ENCODE data around the gene ZFAND2A.
"Not testable (repeated sequence)": the region's sequence is repeated elsewhere in the genome, so short reads cannot be mapped to it uniquely, and the experiment has no call there.

The ZFAND2A gene

DNA sequence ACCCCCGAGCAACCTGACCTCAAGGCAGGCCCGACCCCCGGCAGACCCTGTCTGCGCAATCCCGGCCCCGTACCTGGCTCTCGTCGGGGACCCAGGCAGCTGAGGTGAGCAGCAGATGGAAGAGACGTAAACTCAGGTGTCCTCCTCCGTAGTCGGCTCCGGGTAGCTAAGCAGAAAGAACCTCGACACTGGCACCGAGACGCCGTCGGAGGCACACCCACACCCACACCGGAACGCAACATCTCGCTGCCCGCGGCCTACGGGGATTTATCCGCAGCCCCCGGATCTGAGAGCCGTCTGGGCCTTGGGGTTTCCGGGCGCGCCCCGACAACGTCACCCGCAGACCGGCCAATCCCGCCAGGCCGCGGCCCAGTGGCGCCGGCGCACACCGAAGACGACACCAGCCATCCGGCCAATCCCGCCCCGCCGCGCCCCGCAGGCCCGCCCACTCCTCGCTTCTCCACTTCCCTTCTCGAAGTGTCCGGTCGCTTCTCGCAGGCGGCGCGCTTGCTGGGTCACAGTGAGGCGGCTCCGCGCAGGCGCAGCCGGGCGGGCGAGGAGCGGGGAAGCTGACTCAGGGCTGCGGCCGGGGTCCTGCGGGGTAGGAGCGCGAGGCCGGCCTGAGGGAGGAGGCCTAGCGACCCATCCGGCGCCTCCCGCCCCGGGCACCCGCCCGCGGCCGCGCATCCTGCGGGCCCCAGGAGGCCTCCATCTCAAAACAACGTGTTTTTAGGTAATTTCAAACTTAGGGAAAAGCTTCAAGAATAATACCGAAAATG is at the start of gene ZFAND2A:
ZFAND2A (minus strand) TSS at position 306 of the 779 bp plus-strand sequence. CDS start 1,984 bp downstream, outside the sequence.
- peak; percentile 94 for DNase-seq

- no peak for DNase-seq
Observed at GRCh38 chr7:1209097-1209496, 49.1 kb upstream of the ZFAND2A start.

DNA sequence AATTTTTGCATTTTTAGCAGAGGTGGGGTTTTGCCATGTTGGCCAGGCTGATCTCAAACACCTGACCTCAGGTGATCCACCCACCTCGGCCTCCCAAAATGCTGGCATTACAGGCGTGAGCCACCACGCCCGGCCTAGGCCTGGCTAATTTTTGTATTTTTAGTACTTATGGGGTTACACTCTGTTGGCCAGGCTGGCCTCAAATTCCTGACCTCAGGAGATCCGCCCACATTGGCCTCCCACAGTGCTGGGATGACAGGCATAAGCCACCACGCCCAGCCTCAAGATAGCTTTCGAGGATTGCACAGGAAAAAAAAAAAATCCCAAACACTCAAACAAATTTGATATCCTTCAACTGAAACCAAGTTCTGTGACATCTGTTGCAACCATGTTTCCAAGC is 45.7 kb upstream of the ZFAND2A start:
- not testable (repeated sequence) for DNase-seq

DNA sequence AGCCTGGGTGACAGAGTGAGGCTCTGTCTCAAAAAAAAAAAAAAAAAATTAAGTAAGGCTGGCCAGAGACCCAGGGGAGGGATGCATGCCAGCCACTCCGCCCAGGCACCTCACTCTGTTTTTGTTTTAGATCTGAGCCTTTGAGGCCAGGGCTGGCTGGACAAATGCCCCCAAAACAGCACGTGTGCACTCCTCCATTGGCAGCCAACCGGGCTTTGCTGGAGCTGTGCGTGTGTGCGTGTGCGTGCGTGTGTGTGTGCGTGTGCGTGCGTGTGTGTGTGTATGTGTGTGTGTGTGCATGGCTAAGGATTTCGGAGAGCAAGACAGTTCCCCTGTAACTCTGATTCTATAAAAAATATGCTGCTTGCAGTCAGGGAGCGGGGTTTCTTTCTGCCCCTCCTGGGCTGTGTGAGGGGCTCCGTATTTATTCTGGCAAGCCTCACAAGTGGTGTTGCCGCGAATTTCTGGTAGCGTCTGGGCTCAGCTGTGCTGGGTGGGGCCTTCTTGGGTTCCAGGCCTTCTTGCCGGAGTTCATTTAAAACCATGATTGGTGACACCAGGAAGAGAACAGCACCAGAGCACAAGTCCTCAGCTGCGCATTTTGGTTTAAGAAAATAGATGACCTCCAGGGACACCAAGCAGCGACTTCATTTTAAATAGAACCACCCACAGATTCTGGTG is 44.6 kb upstream of the ZFAND2A start:
- DNase-seq, result no peak

GRCh38 chr7:1202914-1203313 is 42.9 kb upstream of the ZFAND2A start:
- not testable (repeated sequence) for DNase-seq

GRCh38 chr7:1201916-1202315 is 41.9 kb upstream of the ZFAND2A start:
- no peak for DNase-seq

DNA sequence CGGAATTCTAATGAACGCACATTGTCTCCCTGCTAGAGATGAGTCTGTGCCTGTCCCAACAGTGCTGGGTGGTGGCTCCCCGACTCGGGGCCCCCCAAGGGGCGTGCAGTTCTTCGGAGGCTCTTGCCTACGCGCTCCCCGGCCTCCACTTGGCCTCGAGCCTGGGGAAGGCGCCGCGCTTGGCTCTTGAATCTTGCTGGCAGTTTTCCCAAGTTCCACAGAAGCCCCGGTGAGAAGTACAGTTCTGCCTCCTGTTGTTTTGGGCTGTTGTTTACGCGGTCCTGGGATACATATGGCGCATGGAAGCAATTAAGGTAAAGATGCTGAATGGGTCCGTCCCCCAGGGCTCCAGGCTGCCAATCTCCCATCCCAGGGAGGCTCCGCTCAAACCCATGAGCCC is 40.0 kb upstream of the ZFAND2A start:
- no peak for DNase-seq

- DNase-seq, result no peak
Observed at GRCh38 chr7:1197997-1198625, 38.1 kb upstream of the ZFAND2A start.

DNA sequence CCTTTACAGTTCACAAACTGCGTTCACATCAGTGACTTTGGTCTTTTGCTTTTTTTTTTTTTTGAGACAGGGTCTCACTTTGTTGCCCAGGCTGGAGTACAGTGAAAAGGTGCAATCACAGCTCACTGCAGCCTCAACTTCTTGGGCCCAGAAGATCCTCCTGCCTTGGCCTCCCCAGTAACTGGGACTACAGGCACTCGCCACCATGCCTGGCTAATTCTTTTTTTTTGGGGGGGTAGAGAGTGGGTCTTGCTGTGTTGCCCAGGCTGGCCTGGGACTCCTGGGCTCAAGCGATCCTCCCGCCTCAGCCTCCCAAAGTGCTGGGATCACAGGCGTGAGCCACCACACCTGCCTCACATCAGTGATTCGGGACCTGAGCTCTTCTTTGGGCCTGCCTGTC is 37.0 kb upstream of the ZFAND2A start:
- DNase-seq, result no peak

GRCh38 chr7:1196441-1196840 is 36.4 kb upstream of the ZFAND2A start:
- not testable (repeated sequence) for DNase-seq

DNA sequence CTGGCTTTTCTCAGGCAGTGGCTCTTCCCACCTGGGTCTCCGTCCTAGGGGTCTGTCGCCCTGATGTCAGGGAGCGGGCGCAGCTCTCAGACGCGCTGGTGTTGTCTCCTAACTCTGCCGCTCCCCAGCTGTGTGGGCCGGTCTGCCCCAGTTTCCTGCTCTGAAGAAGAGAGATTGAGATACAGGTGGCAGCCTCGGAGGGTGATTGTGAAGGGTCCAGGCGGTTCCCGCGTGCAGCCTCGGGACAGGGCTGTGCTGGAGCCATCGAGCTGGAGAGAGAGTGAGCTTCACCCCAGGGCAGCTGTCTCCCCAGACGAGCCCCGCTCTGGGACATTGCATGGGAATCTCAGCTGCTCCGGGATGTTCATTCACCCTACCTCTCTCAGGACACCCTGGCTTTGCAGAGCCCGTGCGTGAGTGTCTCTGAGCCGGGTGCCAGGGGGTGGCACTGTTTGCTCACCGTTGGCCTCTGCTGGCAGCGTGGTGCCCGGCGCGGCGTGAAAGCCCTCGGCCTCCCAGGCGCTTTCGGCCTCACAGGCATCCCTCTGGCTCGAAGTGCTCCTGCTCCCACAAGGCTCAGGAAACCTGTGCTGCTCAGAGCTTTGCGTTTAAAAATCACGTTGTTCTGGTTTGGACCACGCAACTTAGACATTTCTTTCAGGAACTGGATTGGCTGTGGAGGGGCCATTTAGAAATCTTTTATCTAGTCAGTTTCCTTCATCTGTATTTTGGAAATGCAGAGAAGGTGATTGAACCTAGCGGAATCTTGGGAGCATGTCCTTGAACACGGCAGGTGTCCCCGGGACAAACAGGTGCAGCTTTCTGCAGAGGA is 33.8 kb upstream of the ZFAND2A start:
- no peak for DNase-seq

- DNase-seq, result no peak
Observed at GRCh38 chr7:1192171-1192676, 32.2 kb upstream of the ZFAND2A start.

GRCh38 chr7:1189986-1190772 is 30.2 kb upstream of the ZFAND2A start:
- DNase-seq, result no peak

GRCh38 chr7:1188720-1189294 is 28.8 kb upstream of the ZFAND2A start:
- DNase-seq, result no peak

DNA sequence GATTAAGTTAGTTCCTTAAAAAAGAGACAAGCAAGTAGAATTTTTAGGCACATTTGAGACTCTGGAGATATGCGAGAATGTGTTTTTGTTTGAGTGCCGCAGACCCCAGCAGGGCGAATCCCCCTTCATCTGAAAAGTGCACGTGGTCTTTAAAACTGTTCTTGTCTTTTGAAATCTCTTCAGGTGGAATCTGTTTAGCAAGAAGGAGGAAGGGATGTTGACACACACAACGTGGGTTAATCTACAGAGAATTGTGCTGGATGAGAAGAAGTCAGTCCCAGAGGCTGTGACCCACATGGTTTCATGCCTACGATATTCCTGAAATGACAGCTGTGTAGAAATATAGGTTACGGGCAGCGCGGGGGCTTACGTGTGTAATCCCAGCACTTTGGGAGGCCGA is 27.1 kb upstream of the ZFAND2A start:
- no peak for DNase-seq

DNA sequence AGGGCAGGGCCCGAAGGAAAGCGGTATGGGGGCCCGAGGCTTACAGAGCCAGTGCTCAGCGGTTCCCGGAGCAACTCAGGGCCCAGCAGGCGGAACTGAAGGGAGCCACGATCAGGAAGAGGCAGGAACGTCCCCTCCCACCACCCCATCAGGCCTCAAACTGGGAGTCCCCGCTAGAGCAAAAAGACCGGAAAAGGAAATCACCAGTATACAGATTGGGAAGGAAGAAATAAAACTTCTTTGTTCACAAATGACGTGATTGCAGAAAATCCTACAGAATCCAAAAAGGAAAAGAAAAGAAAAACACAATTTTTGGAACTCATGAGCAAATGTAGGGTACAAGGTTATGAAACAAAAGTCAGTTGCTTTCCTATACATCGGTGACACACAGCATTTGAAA is 21.6 kb upstream of the ZFAND2A start:
- no peak for DNase-seq

- DNase-seq, result no peak
Observed at GRCh38 chr7:1181031-1181430, 21.0 kb upstream of the ZFAND2A start.

GRCh38 chr7:1176891-1177373 is 16.9 kb upstream of the ZFAND2A start:
- no peak for DNase-seq

DNA sequence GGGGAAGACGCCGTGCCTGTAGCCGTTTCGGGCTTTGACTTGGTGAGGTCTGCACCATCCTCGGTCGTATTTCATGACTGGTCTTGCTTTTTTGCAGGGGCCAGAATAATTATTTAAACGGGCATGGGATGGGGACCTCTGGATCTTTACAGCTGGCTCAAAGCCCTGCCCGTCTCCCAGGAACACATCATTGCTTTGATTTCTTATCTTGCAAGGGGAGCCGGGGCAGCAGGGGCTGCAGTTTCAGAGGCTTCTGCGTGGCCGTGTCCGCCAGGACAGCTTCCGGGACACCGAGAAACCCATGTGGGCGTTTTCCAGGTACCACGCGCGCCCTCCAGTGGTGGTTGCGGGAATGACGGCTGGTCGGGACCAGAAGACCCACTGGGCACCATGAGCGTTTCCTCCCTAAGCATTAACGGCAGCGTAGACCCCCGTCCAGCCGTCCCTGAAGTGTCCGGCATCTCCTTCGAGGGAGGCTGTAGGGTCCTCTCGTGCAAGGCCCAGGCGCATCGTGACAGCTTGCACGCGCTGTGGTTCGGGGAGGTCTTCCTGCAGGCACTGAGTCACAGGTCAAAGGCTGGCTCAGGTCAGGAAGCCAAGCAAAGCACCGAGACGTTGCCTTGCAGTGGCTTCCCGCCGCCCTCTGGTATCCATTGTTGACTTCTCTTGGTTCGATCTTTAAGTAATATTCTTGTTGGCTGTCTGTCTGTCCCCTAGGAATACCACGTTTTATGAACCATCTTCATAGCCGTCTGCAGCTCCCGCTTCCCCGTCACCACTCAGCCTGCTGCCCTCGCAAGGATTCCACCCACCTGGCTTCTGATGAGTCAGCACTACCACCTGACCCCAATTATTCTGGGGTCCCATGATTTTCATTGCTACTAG is 16.2 kb upstream of the ZFAND2A start:
- no peak for DNase-seq

GRCh38 chr7:1175597-1175966 is 15.6 kb upstream of the ZFAND2A start:
- no peak for DNase-seq
